HuH-7 (cell line): ENCODE results near the gene KATNAL1.

ENCODE experiments used
- DNase-seq: peaks from one replicate; pipeline ENCODE4 v3.0.0; 2011; ENCODE audit warnings: low spot score

Gene KATNAL1

GRCh38 chr13:30163441-30163840 lies 143.9 kb downstream of the KATNAL1 start:
- DNase-seq = no peak

DNA sequence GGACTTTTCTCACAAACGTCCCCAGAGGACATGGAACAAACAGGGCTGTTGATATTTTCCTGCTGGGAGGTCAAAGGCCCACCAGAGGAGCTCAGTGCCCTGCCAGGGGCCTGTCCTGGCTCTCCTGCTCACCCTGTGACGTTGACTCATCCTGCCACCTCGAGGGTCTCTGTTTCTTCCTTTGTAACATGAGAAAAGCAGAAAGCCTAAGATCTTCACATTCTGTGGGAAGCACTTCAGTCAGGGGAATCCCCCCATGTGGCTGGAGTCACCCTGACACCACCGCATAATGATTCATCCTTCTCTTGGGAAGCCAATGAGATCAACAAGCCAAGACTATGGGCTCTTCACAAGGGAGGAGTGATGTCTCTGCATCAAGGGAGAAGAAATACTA lies 147.9 kb downstream of the KATNAL1 start:
- no peak for DNase-seq

GRCh38 chr13:30158774-30159445 lies 148.4 kb downstream of the KATNAL1 start:
- DNase-seq = no peak

GRCh38 chr13:30157616-30157993 lies 149.7 kb downstream of the KATNAL1 start:
- no peak for DNase-seq

DNA sequence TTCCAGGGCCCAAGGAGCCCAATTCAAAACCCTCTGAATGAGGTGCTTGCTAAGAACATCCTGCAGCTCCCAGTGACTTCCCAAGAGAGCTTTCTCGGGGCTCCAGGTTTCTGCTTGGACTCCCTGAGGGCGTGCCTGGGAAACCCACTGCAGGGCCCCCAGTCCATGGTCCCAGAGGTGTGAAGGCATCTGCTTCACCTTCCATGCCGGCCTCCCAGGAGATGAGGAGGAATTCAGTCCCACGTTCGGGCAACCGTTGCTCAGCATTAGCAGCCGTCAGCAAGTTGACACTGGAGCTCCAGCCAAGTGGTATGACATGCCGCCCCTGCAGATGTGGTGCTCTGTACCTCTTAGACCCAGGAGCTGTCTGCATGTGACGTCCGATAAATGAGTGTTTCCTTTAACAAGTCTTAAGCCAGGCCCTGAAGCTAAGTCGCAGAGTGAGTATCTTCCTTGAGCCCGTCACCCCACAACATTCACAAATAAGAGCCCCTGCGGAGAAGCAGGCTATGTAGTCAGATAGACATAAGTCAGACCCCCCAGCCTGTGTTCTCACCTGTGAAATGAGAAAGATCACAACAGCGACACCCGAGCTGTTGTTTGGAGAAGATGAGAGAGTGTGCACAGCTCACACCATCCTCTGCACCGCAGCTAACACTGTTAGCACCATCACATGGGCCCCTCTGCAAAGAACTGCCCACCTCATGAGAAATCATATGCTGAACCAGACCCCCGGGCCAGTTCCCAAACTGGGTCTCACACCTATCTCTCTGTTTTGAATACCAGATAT lies 150.3 kb downstream of the KATNAL1 start:
- DNase-seq = no peak

DNA sequence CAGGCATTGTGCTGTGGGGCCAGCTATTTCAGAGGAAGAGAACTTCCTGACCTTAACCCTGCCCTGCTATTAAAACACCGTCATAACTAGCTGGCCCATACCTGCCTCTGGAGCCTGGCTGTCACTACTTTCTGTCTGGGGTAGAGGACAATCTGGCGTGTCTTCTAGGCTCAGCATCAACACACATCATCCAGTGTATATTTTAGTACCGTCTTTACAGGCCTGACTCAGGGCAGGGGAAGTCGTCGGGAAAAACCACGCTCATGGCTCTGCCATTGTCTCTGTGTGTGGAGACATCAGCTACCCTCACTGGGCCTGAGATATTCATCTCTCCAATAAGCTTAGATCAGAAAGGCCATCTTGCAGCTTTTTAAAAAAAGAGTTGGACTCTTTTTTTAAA lies 151.1 kb downstream of the KATNAL1 start:
- DNase-seq = no peak

- DNase-seq = no peak
Measured at GRCh38 chr13:30154931-30155330, 152.4 kb downstream of the KATNAL1 start.

DNA sequence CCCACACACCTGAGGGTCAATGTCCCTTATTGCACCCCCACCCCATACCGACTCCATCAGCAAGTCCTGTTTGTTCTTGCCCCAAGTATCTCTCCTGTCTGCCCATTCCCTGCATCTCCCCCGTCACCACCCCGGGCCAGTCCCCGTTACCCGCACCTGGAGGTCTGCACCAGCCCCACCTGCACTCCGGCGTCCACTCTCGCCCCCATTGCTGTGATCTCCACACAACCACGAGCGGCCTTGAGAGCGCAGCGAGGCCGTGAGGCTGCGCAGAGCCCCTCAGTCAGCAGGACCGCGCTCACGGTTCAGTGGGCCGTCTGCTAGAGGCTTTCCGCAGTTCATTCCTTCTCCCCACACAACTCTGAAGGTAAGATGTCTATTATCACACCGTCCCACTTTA lies 152.8 kb downstream of the KATNAL1 start:
- no peak for DNase-seq

- no peak for DNase-seq
Measured at GRCh38 chr13:30153545-30154426, 153.6 kb downstream of the KATNAL1 start.
